Neural crest cell (in vitro differentiated cells): ENCODE measurements around the gene RDH8. TPM values are rescaled to one million over a fixed set of nuclear protein-coding genes. Genes with fewer than 3 reads are reported as not detected.

Source experiments
- DNase-seq: peaks from one replicate; pipeline ENCODE4 v3.0.0; 2021; ENCODE audit warnings: low read depth, mixed read lengths, low spot score
- H3K27ac Mint-ChIP-seq: one replicate; pipeline ENCODE4 v1.8.0; 2021; ENCODE audit warnings: mild to moderate bottlenecking, mixed read lengths; ENCODE audit not compliant: unreplicated experiment
- H3K27me3 Mint-ChIP-seq: 2 replicates; pipeline ENCODE4 v1.8.0; 2021; ENCODE audit warnings: low read depth, mild to moderate bottlenecking, mixed read lengths
- H3K36me3 Mint-ChIP-seq: 2 replicates; pipeline ENCODE4 v1.8.0; 2021; ENCODE audit warnings: low read depth, mild to moderate bottlenecking, mixed read lengths
- H3K4me1 Mint-ChIP-seq: 2 replicates; pipeline ENCODE4 v1.8.0; 2021; ENCODE audit warnings: mixed read lengths
- H3K4me3 Mint-ChIP-seq: one replicate; pipeline ENCODE4 v1.8.0; 2021; ENCODE audit warnings: mild to moderate bottlenecking, mixed read lengths
- H3K9me3 Mint-ChIP-seq: 2 replicates; pipeline ENCODE4 v1.8.0; 2021; ENCODE audit warnings: mixed read lengths
- CTCF ChIP-seq: fragments of 200-600 bp; sonication (generic); conservative IDR thresholded peaks from 2 replicates; pipeline ENCODE4 v1.5.0; 2021; ENCODE audit warnings: antibody characterized with exemption, mild to moderate bottlenecking
- total RNA-seq: library from RNA; stranded (reverse); gene quantifications from 2 replicates; pipeline ENCODE4 v1.2.1, GENCODE V29; 2021

The RDH8 gene
- total RNA-seq, 1 donor from 2014 or later: not detected

- no peak for DNase-seq
- H3K27me3 Mint-ChIP-seq: peaks cover 46% of the 10 kb centered on the region
- no peak overlapping the region for H3K27ac Mint-ChIP-seq
- H3K4me3 Mint-ChIP-seq: no peak overlapping the region
- no peaks in the 10 kb centered on the region for H3K36me3 Mint-ChIP-seq
- no peaks in the 10 kb centered on the region for H3K4me1 Mint-ChIP-seq
- no peaks in the 10 kb centered on the region for H3K9me3 Mint-ChIP-seq
- TF ChIP-seq CTCF: no peak
These were observed 43.7 kb upstream of the RDH8 start for GRCh38 chr19:9969688-9969975.

- Mint-ChIP-seq H3K4me3 (no peak overlapping the region), H3K4me1 (no peaks in the 10 kb centered on the region), H3K36me3 (no peaks in the 10 kb centered on the region), H3K27ac (no peak overlapping the region), H3K9me3 (no peaks in the 10 kb centered on the region), H3K27me3 (peaks cover 40% of the 10 kb centered on the region)
- no peak for TF ChIP-seq CTCF
- DNase-seq: no peak
These were observed 42.8 kb upstream of the RDH8 start for GRCh38 chr19:9970481-9970880.

- H3K27ac Mint-ChIP-seq: no peak overlapping the region
- H3K4me1 Mint-ChIP-seq: no peaks in the 10 kb centered on the region
- no peak for TF ChIP-seq CTCF
- no peaks in the 10 kb centered on the region for H3K36me3 Mint-ChIP-seq
- H3K4me3 Mint-ChIP-seq: no peak overlapping the region
- H3K9me3 Mint-ChIP-seq: no peaks in the 10 kb centered on the region
- no peak for DNase-seq
- H3K27me3 Mint-ChIP-seq: peaks cover 32% of the 10 kb centered on the region
These were observed 42.0 kb upstream of the RDH8 start for GRCh38 chr19:9971166-9971897.

- H3K4me3 Mint-ChIP-seq: no peak overlapping the region
These were observed 41.2 kb upstream of the RDH8 start for GRCh38 chr19:9972103-9972502.

GRCh38 chr19:9981406-9982260 lies 31.6 kb upstream of the RDH8 start:
- H3K4me3 Mint-ChIP-seq: no peak overlapping the region
- no peaks in the 10 kb centered on the region for H3K27me3 Mint-ChIP-seq
- no peaks in the 10 kb centered on the region for H3K36me3 Mint-ChIP-seq
- H3K4me1 Mint-ChIP-seq: peaks cover 7% of the 10 kb centered on the region
- TF ChIP-seq CTCF: no peak
- no peaks in the 10 kb centered on the region for H3K9me3 Mint-ChIP-seq
- DNase-seq: no peak
- no peak overlapping the region for H3K27ac Mint-ChIP-seq

More at GRCh38 chr19:9972103-9972502, 41.2 kb upstream of the RDH8 start:
- no peaks in the 10 kb centered on the region for H3K9me3 Mint-ChIP-seq
- no peaks in the 10 kb centered on the region for H3K4me1 Mint-ChIP-seq
- no peaks in the 10 kb centered on the region for H3K36me3 Mint-ChIP-seq
- no peak for TF ChIP-seq CTCF
- DNase-seq: no peak
- no peak overlapping the region for H3K27ac Mint-ChIP-seq
- peaks cover 26% of the 10 kb centered on the region for H3K27me3 Mint-ChIP-seq
